GM12872 (cell line): ENCODE measurements around the gene ATF6B.

ENCODE experiments used
- CTCF ChIP-seq: IDR thresholded peaks from 3 replicates; pipeline ENCODE4 v1.5.1; 2011; ENCODE audit warnings: low read depth, mild to moderate bottlenecking, low read length, moderate library complexity; ENCODE audit not compliant: insufficient read depth

ATF6B gene

GRCh38 chr6:32173051-32173727 lies 45.1 kb upstream of the ATF6B start:
- no peak for TF ChIP-seq CTCF

DNA sequence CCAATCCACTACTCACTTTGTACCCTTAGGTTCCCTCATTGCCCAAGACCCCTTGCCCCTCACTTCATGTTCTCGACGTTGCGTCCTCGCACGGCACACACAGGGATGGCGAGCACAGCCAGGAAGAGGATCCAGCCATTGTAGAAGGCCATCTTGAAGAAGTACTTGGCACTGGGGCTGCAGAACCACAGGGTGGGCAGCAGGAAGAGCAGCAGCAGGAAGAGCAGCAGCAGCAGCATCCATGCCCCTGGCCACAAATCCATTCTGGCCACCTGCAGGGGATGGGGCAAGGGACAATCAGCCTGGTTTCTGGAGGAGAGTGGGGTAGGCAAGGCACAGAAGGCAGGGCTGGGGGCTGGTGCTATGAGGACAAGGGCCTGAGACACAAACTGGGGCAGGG lies 43.2 kb upstream of the ATF6B start:
- TF ChIP-seq CTCF: no peak

DNA sequence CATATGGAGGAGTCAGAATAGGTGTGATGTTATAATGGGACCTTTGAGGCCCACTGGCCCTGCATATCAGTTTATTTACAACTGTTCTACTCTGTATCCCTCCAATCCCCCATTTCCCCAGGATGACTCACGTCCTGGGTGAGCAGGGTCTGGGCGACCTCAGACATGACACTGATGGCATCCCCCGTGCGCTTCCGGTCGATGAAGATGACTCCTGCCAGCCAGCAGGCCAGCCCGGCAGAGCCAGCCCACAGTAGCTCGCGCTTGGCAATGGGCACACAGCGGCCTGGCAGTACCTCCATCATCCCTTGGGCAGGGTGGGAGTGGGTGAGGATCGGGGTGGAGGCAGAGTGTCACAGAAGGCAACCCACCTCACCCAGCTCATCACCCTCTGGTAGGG lies 42.2 kb upstream of the ATF6B start:
- no peak for TF ChIP-seq CTCF

- 0 out of 3 replicates have a peak, but pooled peaks have one; percentile 13 for TF ChIP-seq CTCF
Measured at GRCh38 chr6:32168807-32169591, 41.0 kb upstream of the ATF6B start.

GRCh38 chr6:32168350-32168749 lies 40.3 kb upstream of the ATF6B start:
- TF ChIP-seq CTCF: no peak

- no peak for TF ChIP-seq CTCF
Measured at GRCh38 chr6:32167761-32168262, 39.8 kb upstream of the ATF6B start.

DNA sequence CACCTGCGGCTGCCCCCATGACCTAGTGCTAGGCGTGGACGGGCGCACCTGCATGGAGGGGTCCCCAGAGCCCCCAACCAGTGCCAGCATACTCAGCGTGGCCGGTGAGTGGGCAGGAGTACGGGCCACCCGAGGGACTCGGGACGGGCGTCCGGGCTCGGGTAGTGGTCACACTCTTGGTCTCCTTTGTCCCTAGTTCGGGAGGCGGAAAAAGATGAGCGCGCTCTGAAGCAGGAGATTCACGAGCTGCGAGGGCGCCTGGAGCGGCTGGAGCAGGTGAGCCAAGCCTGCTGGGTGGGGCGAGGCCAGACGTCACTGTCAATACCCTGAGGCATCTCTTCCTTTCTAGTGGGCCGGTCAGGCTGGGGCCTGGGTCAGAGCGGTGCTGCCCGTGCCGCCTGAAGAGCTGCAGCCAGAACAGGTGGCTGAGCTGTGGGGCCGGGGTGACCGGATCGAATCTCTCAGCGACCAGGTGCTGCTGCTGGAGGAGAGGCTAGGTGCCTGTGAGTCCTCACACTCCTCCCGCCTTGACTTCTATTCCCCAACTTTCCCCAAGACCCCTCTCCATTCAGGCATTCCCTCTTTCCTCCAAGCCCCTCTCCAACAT lies 39.2 kb upstream of the ATF6B start:
- no peak for TF ChIP-seq CTCF
